ENCODE data around the gene NTRK1.

NTRK1 gene

GRCh38 chr1:156858959-156859522 lies 1.6 kb upstream of the NTRK1 start, which contains the start of gene INSRR:
TSS of gene INSRR (minus strand) at chr1:156859117. CDS start at chr1:156858621, 496 bp downstream.
- DNase-seq: no peak

- no peak for DNase-seq
These were observed 1.0 kb upstream of the NTRK1 start for GRCh38 chr1:156859523-156860112.

DNA sequence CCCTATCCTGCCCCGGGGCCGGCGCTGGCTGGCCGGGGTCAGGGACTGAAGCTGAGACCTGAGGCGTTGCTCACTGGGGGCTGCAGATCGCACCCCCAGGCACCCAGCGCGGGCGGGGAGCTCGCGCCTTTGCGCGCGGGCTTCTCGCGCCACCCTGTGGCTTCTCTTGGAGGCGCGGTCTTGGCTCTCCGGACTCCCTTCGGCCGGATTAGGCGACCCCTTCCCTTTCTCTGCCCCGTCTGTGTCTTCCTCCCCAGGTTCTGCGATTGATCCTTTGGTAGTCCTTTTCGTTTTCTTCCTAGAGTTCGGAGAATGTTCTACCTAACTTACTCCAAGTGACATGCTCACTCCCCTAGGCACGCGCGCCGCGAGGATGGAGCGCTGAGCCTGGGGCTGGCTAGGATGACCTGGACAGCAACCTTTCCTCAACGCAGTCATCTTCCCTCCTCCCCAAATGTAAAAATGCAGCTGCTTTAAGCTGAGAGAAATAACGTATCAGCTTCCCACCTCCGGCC lies 495 bp upstream of the NTRK1 start:
- peak; percentile 36 for DNase-seq

- no peak for DNase-seq
These were observed 1.9 kb downstream of the NTRK1 start for GRCh38 chr1:156862584-156862983.

- DNase-seq: no peak
These were observed 2.4 kb downstream of the NTRK1 start for GRCh38 chr1:156862997-156863599.

- DNase-seq: no peak
These were observed 3.0 kb downstream of the NTRK1 start for GRCh38 chr1:156863631-156864030.

DNA sequence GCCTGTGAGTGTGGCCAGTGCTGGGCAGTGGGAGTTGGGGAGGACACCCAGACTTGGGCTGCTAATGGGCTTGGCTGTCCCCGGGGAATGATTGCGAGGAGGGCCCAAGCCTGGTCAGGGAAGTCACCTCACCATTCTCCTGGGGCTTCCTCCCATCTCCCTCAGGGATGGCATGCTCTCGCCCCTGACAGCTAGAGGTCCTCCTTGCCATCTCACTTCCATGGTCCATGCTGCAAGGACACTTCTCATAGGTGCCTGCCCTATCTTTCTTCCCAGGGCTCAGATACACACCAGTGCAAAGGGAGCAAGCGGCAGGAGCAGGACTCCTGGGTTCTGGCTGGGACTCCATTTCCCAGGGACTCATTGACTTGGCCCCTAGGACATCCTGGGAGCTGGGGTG lies 4.1 kb downstream of the NTRK1 start:
- no peak for DNase-seq

DNA sequence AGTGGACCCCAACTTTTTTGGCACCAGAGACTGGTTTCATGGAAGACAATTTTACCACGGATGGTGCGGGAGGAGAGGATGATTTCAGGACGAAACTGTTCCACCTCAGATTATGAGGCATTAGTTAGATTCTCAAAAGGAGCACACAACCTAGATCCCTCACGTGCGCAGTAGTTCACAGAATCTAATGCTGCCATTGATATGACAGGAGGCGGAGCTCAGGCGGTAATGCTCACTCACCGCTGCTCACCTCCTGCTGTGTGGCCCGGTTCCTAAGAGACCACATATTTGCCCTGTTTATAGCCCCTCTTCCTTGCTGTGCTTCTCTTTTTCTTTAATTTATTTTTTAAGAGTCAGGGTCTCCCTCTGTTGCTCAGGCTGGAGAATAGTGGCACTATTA lies 4.6 kb downstream of the NTRK1 start:
- no peak for DNase-seq

DNA sequence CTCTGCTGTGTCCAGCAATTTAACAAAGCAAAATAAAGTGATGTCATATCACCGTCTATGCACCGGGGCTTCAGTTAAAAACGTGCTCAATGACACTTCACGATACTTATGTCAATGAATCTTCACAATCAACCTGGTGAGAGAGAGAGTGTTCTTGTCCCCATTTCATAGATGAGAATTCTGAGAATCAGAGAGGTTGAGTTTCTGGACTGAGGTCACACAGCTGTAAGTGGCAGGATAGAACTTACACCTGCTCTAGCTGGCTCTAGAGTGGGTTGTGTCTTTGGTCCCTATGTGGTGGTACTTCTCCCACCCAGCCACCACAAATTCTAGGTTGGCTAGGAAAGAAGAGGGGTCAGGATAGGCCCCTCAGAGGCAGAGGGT lies 5.2 kb downstream of the NTRK1 start:
- no peak for DNase-seq

- no peak for DNase-seq
These were observed 5.7 kb downstream of the NTRK1 start for GRCh38 chr1:156866249-156866909.

DNA sequence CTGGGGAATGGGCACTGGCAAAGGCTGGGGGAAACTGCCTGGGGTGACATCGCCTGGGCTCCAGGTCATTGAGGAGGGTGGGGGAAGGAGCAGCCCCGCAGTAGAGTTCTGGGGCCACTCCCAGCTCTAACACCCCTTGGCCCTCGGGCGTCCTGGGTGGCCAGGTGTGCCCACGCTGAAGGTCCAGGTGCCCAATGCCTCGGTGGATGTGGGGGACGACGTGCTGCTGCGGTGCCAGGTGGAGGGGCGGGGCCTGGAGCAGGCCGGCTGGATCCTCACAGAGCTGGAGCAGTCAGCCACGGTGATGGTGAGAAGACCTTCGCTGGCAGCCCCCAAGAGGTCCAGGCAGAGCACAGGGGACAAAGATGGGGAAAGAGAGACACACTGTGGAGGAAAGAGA lies 7.7 kb downstream of the NTRK1 start:
- no peak for DNase-seq

DNA sequence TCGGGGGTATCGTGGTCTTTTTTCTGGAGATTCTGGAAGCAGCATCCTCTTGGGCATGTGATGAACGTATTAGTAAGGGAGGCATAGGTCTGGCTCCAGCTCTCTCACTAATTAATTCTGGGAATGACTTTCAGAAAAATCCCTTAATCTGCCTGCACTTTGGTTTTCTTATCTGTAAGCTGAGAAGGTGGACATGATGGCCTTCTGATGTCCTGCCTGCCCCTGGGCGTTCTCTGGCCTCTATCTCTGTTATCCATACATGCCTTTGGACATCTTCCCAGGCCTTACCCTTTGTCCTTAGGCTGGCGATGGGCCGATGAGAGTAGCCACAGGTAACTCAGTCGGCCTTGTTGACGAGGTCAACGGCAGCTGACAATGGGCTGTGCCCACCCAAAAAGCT lies 8.8 kb downstream of the NTRK1 start:
- DNase-seq: no peak

DNA sequence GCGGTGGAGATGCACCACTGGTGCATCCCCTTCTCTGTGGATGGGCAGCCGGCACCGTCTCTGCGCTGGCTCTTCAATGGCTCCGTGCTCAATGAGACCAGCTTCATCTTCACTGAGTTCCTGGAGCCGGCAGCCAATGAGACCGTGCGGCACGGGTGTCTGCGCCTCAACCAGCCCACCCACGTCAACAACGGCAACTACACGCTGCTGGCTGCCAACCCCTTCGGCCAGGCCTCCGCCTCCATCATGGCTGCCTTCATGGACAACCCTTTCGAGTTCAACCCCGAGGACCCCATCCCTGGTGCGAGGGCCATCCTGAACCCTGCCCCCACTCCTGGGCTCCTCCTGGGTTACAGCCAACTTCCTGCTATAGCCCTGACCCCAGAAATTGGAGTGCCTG lies 13.0 kb downstream of the NTRK1 start:
- DNase-seq: no peak

GRCh38 chr1:156874142-156874541 lies 13.5 kb downstream of the NTRK1 start:
- no peak for DNase-seq

- no peak for DNase-seq
These were observed 14.1 kb downstream of the NTRK1 start for GRCh38 chr1:156874572-156875340.

- DNase-seq: no peak
These were observed 14.6 kb downstream of the NTRK1 start for GRCh38 chr1:156875341-156875615.

GRCh38 chr1:156876281-156876680 lies 15.6 kb downstream of the NTRK1 start:
- DNase-seq: no peak

DNA sequence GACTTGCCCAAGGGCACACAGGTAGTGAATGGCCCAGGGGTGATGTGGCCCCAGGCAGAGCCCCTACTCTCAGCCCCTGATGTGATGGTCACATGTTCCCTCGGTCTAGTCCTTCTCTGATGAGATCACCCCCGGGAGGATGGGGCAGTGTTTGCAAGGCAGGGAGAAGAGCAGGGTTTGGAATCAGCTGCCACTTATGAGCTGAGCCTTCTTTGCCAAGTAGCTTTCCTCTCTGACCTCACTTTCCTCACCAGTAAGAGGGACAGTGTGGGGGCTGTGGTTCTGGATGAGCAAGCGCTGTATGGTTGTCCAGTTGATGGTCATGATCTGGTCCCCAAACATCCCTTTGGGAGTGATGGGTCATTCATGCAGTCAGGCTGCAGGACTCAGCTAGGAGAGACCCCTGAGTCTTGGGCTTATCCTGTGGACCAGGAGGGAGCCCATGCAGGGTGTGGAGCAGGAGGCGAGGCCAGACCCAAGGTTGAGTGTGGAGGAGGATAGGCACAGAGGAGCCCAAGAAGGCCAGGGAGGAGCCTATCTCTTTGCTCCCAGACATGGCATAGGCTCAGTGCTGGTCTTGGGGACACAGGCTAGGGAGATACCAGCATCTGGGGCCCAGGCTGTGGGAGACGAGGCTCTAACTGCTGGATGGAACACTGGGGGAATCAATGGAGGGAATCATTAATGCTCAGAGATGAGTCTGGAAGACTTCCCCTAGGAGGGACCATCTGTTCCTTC lies 16.9 kb downstream of the NTRK1 start:
- no peak for DNase-seq

GRCh38 chr1:156879876-156880275 lies 19.2 kb downstream of the NTRK1 start:
- no peak for DNase-seq

- DNase-seq: no peak
These were observed 19.8 kb downstream of the NTRK1 start for GRCh38 chr1:156880473-156880872.

- DNase-seq: no peak
These were observed 20.4 kb downstream of the NTRK1 start for GRCh38 chr1:156881101-156881500.

GRCh38 chr1:156881663-156882062 lies 21.0 kb downstream of the NTRK1 start:
- DNase-seq: no peak

DNA sequence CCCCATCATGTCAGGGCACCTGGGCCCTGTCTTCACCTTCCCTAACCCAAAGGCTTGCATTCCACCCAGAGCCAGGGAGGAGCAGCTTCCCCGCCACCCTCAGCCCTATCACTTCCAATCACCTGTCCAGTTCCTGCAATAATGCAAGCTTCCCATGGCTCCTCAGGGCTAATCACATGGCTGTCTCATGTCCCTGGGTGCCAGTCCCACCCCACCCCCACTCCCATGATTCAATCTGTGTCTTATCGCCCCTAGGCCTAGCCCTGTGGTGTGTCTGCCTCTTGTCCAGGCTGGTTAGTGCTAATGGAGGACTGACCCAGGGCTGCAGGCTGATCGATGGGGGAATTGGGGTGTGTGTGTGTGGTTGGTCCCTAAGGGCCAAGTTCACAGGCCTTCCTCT lies 21.9 kb downstream of the NTRK1 start:
- DNase-seq: no peak

All from kidney glomerular epithelial cell (primary cell).